H1 (cell line): ENCODE results near the gene RPLP2.

ENCODE experiments used
- CEBPB ChIP-seq: IDR thresholded peaks from 2 replicates; pipeline ENCODE4 v1.6.1; 2012; ENCODE audit warnings: low read depth, low read length
- EP300 ChIP-seq, 2 experiments: IDR thresholded peaks; 1 replicate in 1 of 2; 2 replicates in 1 of 2; pipeline ENCODE4 v1.6.1; 2011 to 2012; ENCODE audit warnings: low read depth in 2 of 2, low read length in 2 of 2, mild to moderate bottlenecking in 2 of 2, borderline replicate concordance in 1 of 2, inconsistent platforms in 1 of 2, moderate library complexity in 1 of 2
- EZH2 ChIP-seq: fragments of 200-600 bp; sonication (generic); IDR thresholded peaks from 2 replicates; pipeline ENCODE4 v1.7.1; 2012; ENCODE audit warnings: low read depth, mild to moderate bottlenecking, moderate library complexity, low read length, inconsistent platforms; ENCODE audit not compliant: severe bottlenecking
- POLR2A ChIP-seq, 2 experiments: IDR thresholded peaks; 1 replicate in 1 of 2; 2 replicates in 1 of 2; pipeline ENCODE4 v1.6.1; 2011; ENCODE audit warnings: low read depth in 2 of 2, low read length in 2 of 2, mild to moderate bottlenecking in 2 of 2; ENCODE audit errors: control extremely low read depth in 1 of 2
- TF ChIP-seq, protein P1 (sequence below): IDR thresholded peaks from 2 replicates; pipeline ENCODE4 v1.6.1; 2012; ENCODE audit warnings: inconsistent platforms
- TF ChIP-seq, protein P2 (sequence below), 3 experiments: IDR thresholded peaks; 1 replicate in 2 of 3; 2 replicates in 1 of 3; pipeline versions ENCODE4 v1.5.1 to v1.6.1; 2011; ENCODE audit warnings: low read length in 3 of 3, mild to moderate bottlenecking in 3 of 3, inconsistent platforms in 2 of 3, low read depth in 1 of 3, moderate library complexity in 1 of 3; ENCODE audit not compliant: insufficient read depth in 1 of 3; ENCODE audit errors: control extremely low read depth in 1 of 3
- TF ChIP-seq, protein P3 (sequence below): IDR thresholded peaks from 2 replicates; pipeline ENCODE4 v1.6.1; 2011; ENCODE audit warnings: low read length, improper control_type of control experiment

DNA sequence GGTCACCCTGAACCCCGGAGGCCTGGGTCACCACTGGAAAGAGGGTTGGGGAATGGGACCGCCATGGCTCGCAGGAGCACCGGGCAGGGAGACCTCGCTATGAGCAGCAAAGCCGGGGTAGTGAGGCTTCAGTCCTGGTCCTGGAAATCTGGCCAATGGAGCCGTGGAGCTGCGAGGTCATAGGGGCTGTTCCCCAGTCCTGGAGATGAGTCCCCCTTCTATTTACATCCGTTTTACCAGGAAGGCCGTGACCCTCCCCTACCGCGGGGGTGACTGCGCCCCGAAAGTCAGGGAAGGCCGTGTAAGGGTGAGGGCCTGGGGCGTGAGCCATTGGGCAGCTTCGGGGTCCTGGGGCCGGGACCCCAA is 5.2 kb upstream of the RPLP2 start:
- TF ChIP-seq EP300 (IDR thresholded peaks at IDR 0.05; ENCODE audit: borderline replicate concordance in 1 of 2, low read depth in 2 of 2, low read length in 2 of 2) (no peak), EZH2 (no peak), CEBPB (no peak), POLR2A (IDR thresholded peaks at IDR 0.05; ENCODE audit: control extremely low read depth in 1 of 2, low read depth in 2 of 2, low read length in 2 of 2) (no peak)
- TF ChIP-seq, protein P1, sequence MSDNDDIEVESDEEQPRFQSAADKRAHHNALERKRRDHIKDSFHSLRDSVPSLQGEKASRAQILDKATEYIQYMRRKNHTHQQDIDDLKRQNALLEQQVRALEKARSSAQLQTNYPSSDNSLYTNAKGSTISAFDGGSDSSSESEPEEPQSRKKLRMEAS = no peak
- TF ChIP-seq, protein P2, sequence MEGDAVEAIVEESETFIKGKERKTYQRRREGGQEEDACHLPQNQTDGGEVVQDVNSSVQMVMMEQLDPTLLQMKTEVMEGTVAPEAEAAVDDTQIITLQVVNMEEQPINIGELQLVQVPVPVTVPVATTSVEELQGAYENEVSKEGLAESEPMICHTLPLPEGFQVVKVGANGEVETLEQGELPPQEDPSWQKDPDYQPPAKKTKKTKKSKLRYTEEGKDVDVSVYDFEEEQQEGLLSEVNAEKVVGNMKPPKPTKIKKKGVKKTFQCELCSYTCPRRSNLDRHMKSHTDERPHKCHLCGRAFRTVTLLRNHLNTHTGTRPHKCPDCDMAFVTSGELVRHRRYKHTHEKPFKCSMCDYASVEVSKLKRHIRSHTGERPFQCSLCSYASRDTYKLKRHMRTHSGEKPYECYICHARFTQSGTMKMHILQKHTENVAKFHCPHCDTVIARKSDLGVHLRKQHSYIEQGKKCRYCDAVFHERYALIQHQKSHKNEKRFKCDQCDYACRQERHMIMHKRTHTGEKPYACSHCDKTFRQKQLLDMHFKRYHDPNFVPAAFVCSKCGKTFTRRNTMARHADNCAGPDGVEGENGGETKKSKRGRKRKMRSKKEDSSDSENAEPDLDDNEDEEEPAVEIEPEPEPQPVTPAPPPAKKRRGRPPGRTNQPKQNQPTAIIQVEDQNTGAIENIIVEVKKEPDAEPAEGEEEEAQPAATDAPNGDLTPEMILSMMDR (IDR thresholded peaks at IDR 0.05; ENCODE audit: control extremely low read depth in 1 of 3, insufficient read depth in 1 of 3, low read depth in 1 of 3, low read length in 3 of 3) = no peak
- TF ChIP-seq, protein P3, sequence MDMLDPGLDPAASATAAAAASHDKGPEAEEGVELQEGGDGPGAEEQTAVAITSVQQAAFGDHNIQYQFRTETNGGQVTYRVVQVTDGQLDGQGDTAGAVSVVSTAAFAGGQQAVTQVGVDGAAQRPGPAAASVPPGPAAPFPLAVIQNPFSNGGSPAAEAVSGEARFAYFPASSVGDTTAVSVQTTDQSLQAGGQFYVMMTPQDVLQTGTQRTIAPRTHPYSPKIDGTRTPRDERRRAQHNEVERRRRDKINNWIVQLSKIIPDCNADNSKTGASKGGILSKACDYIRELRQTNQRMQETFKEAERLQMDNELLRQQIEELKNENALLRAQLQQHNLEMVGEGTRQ = no peak
